Measurements from ENCODE around the gene HSD11B2.

Gene HSD11B2

DNA sequence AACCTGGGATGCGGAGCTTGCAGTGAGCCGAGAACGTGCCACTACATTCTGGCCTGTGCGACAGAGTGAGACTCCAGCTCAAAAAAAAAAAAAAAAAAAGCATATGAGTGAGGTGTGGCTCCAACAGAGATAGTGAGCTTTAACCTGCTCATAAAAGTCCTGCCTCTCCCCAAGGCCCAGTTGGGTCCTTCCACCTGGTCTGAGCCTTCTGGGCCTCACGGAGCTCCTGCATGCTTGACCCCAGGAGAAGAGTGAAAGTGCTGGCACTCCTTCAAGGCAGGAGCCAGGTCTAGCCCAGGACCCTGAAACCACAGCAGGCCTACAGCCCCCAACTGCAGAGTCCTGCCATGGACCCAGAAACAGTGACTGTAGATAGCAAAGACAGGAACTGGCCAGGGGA is 17.7 kb downstream of the HSD11B2 start:
- TF ChIP-seq, protein P1, sequence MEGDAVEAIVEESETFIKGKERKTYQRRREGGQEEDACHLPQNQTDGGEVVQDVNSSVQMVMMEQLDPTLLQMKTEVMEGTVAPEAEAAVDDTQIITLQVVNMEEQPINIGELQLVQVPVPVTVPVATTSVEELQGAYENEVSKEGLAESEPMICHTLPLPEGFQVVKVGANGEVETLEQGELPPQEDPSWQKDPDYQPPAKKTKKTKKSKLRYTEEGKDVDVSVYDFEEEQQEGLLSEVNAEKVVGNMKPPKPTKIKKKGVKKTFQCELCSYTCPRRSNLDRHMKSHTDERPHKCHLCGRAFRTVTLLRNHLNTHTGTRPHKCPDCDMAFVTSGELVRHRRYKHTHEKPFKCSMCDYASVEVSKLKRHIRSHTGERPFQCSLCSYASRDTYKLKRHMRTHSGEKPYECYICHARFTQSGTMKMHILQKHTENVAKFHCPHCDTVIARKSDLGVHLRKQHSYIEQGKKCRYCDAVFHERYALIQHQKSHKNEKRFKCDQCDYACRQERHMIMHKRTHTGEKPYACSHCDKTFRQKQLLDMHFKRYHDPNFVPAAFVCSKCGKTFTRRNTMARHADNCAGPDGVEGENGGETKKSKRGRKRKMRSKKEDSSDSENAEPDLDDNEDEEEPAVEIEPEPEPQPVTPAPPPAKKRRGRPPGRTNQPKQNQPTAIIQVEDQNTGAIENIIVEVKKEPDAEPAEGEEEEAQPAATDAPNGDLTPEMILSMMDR (conservative IDR thresholded peaks at IDR 0.05; ENCODE audit: low read length), result no peak
- DNase-seq (ENCODE audit: low read depth), result no peak
- no peak overlapping the region for H3K4me3 ChIP-seq (ENCODE audit: low read length)

GRCh38 chr16:67449336-67449735 is 18.4 kb downstream of the HSD11B2 start:
- TF ChIP-seq, protein P1 (conservative IDR thresholded peaks at IDR 0.05; ENCODE audit: low read length), result no peak
- H3K4me3 ChIP-seq (ENCODE audit: low read length), result no peak overlapping the region
- no peak for DNase-seq (ENCODE audit: low read depth)

GRCh38 chr16:67449739-67450138 is 18.8 kb downstream of the HSD11B2 start:
- no peak overlapping the region for H3K4me3 ChIP-seq (ENCODE audit: low read length)
- DNase-seq (ENCODE audit: low read depth), result no peak
- TF ChIP-seq, protein P1 (conservative IDR thresholded peaks at IDR 0.05; ENCODE audit: low read length), result no peak

- no peak for DNase-seq (ENCODE audit: low read depth)
- no peak overlapping the region for H3K4me3 ChIP-seq (ENCODE audit: low read length)
- TF ChIP-seq, protein P1 (conservative IDR thresholded peaks at IDR 0.05; ENCODE audit: low read length), result no peak
Observed at GRCh38 chr16:67451061-67451703, 20.3 kb downstream of the HSD11B2 start.

DNA sequence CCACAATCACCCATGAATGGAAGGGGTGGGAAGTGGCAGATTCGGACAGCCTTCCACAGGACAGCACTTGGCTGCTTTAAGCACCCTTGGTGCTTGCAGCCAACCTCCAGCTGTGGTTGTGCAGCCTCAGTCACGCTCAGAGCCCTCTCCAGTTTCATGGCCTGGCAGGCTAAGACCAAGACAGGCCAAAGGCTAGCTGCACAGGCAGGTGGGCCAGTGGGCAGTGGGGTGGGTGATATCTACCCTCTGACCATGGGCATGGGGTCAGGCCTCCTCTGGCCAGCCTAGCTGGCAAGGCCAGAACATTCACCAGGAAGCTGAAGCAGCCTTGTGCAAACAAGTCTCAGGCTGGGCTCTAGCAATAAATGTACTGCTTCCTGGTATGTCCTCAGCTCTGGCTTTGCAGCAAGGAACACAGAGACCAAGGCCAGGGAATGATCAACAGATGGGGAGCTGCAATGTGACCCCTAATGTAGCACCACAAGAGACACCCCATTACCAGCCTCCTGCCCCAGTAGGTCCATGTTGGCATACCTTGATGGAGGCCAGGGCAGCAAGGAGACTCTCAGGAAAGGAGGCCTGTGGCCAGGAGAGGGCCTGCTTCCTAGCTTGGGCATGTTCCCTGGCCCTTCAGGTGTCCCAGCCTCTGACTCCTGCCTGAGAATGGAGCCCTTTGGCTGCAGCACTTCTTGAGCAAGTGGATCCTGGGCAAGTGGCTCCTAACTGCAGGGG is 20.9 kb downstream of the HSD11B2 start:
- no peak for DNase-seq (ENCODE audit: low read depth)
- TF ChIP-seq, protein P1 (conservative IDR thresholded peaks at IDR 0.05; ENCODE audit: low read length), result no peak
- no peak overlapping the region for H3K4me3 ChIP-seq (ENCODE audit: low read length)

DNA sequence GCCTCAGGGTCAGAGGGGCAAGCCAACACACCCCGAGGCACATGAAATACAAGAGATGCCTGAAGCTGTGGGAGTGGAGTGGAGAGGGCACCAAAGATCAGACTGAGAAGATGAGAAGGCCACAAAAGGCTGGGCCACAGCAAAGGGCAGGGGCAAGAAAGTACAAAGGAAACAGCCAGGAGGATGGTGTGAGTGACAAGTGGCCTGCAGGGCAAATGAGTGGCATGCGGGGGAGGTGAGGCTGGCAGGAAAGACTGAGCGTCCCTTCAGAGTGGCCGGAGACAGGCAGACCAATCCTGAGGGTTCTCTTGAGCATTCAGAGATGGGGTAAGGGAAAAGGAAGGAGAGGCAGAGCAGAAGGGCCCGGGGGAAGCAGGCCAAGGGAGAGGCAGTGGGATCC is 23.2 kb downstream of the HSD11B2 start:
- H3K4me3 ChIP-seq (ENCODE audit: low read length), result no peak overlapping the region
- no peak for DNase-seq (ENCODE audit: low read depth)
- TF ChIP-seq, protein P1 (conservative IDR thresholded peaks at IDR 0.05; ENCODE audit: low read length), result no peak

- TF ChIP-seq, protein P1 (conservative IDR thresholded peaks at IDR 0.05; ENCODE audit: low read length), result no peak
- no peak overlapping the region for H3K4me3 ChIP-seq (ENCODE audit: low read length)
Observed at GRCh38 chr16:67454852-67455251, 23.9 kb downstream of the HSD11B2 start.

More at GRCh38 chr16:67454852-67455251, 23.9 kb downstream of the HSD11B2 start:
- DNase-seq (ENCODE audit: low read depth), result no peak

All from AG10803 (cell line).